HG02943 (cell line): ENCODE data around the gene LCE3C.
"Not testable (repeated sequence)": the region's sequence is repeated elsewhere in the genome, so short reads cannot be mapped to it uniquely, and the experiment has no call there.

Source experiments
- ATAC-seq: cut with Tn5 transposase; IDR thresholded peaks from one replicate; pipeline ENCODE4 v1.9.1; 2021; ENCODE audit warnings: mild to moderate bottlenecking, low read depth, moderate library complexity; ENCODE audit not compliant: unreplicated experiment

LCE3C gene, protein sequence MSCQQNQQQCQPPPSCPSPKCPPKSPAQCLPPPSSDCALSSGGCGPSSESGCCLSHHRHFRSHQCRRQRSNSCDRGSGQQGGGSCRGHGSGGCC

DNA sequence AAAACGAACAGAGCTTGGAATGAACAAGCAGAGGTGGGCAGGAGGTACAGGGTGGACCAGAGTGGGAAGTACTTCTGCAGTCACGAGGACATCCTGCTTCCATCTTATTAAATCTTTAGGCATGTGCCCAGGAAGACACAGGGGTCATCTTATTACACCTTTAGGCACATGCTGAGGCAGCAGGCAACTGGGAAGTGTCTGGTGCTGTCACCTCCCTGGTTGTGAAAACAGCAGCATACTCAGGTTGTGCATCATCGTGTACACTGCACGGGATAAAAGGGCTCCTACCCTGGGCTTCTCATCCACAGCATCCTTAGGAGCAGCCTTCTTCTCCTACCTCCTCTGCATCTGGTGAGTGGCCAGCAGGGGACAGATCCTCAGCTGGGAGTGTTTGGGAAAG, at the start of gene LCE3C:
LCE3C (plus strand) TSS at position 301 of the 400 bp plus-strand sequence. CDS start 498 bp downstream, outside the sequence.
- ATAC-seq = no peak

DNA sequence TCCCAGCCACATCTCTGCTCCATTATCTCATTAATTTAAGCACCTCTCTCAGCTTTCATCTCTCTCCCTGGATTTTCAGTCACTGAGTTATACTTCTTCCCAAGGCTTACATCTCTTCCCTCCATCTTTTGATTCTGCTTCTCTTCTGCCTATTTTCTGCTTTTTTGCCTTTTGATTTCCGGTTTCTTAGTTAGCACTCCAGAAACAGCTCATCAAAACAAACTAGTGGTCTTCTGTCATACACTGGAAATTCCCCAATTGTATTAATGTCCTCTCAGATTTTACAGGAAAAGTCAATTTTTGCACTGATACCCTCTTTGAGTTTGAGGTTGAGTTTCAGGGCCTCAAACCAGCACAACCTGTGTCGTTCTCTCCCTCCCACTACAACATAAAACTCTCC, 34.9 kb upstream of the LCE3C start:
- no peak for ATAC-seq

DNA sequence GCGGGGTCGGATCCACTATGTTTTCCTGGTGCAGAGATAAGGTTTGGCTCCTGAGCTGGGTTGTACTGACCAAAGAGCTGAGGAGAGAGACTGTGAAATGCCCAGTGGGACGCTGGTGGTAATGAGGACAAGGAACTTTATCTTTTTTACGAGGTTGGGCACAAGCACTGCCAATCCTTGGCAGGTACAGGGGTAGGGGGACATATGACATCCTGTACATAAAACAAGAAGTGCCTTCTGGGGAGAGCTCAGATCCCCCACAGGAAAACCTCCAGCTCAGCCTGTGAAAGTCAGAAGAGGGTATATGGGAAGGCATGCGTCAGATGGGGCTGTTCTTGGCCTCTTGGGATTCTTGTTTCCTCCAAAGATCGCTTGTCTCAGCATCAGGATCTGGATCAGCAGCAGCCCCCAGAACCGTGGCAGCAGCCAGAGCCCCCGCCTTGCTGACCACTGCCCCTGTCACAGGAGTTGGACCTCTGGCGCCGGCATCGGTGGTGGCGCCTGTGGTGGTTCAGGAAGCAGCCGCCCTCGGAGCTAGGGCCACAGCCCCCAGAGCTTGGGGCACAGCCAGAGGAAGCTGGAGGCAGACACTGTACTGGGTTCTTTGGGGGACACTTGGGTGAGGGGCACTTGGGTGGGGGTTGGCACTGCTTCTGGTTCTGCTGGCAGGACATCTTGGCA, 34.4 kb upstream of the LCE3C start:
- ATAC-seq = no peak

DNA sequence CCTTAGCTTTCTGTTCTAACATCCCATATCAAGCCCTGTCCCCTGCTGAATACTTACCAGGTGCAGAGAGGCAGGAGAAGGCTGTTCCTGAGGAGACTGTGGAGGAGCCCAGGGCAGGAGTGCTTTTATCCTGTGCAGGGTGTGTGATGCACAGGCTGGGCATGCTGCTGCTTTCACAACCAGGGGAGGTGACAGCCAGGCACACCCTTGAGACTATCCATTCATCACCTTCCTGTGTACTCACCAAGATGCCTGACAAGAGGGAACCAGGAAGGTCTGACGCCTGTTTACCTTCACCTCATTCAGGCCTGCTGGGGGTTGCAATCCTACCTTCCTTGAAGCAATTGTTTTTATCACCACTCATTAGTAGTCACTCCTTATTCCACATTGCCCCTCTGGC, 33.4 kb upstream of the LCE3C start, which contains the start of gene LCE3E:
LCE3E (minus strand) TSS at position 100 of the 400 bp plus-strand sequence. CDS start 572 bp downstream, outside the sequence.
- no peak for ATAC-seq

DNA sequence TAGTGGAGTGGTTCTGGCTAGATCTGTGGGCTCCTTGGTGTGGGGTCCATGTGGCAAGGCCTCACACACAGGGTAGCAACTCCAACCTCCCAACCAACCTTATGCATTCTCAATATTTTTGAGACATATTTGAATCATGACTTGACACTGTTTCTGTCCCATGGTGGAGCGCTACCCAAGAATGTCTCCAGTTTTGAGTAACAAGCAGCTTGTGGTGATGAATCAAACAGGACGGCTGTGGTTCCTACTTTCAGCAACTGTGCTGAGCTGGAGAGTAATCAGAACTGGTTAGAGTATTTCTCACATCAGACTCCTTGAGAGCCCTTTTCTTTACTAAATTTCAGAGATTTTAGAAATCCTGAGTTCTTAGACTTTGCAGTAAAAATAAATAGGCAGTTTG, 22.9 kb upstream of the LCE3C start:
- no peak for ATAC-seq

DNA sequence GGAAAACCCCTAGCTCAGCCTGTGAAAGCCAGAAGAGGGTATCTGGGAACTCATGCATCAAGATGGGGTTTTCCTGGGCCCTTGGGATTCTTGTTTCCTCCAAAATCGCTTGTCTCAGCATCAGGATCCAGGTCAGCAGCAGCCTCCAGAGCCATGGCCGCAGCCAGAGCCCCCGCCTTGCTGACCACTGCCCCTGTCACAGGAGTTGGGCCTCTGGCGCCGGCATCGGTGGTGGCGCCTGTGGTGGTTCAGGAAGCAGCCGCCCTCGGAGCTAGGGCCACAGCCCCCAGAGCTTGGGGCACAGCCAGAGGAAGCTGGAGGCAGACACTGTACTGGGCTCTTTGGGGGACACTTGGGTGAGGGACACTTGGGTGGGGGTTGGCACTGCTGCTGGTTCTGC, 20.5 kb upstream of the LCE3C start:
- not testable (repeated sequence) for ATAC-seq

DNA sequence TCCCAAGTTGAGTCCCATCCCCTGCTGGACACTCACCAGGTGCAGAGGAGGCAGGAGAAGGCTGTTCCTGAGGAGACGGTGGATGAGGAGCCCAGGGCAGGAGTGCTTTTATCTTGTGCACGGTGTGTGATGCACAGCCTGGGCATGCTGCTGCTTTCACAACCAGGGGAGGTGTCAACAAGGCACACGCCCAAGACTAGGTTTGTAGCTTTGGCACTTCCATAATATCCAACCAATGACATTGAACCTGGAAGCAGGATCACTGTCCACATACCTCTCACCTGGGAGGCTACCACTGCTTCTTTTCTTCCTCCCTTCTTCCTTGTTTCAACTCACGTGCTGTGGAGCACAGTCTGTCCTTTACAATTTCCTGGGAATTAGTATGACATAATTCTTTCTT, 19.6 kb upstream of the LCE3C start, which contains the start of gene LCE3D:
LCE3D (minus strand) TSS at position 84 of the 400 bp plus-strand sequence. CDS start 580 bp downstream, outside the sequence.
- ATAC-seq = no peak

DNA sequence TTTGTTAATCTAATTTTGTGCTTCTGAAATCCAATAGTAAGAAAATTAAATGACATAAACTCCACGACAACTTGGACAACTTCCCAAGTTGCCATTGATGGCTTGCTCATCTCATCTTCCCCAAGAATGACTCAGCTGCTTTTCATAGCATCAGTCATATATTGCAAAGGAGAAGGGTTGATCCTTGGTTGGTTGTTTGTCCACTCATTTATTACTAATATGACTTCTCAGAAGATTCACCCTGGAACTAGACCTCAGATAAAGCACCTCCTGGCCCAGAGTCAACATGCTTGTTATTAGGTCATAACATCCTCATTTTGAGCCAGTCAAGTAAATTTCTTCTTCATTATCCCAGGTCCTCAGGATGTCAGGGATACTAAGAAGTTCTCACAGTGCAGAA, 17.4 kb upstream of the LCE3C start:
- no peak for ATAC-seq

DNA sequence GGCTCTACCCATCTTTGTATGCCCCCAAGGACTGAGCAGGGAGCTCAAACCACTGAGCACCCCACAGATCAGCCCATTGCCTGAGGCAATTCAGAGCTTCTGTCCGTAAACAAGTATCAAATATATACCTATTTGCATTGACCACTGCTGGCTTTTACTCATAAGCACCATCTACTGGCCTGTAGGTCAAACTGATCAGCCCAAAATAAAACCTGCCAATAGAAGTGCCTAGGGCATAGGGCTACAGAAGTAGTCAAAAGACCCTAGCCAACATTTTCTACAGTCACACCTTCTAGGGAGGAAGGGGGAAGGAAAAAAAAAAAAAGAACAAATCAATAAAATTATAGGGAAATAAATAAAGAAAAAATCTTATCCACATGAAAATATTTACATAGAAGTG, 14.4 kb upstream of the LCE3C start:
- no peak for ATAC-seq

DNA sequence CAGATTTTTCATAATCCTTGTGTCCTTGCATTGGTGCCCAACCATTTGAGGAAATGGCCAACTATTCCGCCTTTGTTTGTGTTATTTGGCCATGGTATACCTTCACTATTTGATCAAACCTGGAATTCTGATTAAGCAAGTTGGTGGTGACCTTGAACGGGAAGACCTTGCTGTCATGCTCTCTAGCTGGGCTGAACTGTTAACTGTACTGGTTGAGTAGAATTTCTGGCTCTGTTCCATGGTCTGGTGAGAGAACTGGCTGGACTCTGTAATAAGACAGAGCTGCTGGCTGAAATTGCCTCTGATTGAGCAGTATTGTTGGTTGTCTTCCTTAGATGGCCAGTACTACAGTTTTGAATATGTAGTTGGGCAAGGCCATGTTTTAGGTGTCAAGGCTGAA, 3.0 kb upstream of the LCE3C start:
- ATAC-seq = no peak

DNA sequence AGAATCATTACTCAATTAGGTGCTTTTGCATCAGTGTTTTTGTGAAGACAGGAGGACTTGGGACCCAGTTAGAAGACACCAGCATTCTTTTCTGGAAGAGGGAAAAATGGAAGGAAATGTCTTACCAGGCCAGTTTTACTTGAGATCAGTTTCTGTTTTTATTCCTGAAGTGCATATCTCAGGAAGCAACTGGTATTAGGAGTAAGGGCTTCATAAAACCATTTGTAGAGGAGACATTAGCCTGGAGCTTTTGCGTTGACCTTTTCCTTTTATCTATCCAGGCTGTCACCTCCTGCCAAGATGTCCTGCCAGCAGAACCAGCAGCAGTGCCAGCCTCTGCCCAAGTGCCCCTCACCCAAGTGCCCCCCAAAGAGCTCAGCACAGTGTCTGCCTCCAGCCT, 13.5 kb downstream of the LCE3C start, which contains the start of gene LCE3B:
LCE3B (plus strand) TSS at position 301 of the 400 bp plus-strand sequence; CDS start at position 301, 0 bp downstream.
- ATAC-seq = no peak

DNA sequence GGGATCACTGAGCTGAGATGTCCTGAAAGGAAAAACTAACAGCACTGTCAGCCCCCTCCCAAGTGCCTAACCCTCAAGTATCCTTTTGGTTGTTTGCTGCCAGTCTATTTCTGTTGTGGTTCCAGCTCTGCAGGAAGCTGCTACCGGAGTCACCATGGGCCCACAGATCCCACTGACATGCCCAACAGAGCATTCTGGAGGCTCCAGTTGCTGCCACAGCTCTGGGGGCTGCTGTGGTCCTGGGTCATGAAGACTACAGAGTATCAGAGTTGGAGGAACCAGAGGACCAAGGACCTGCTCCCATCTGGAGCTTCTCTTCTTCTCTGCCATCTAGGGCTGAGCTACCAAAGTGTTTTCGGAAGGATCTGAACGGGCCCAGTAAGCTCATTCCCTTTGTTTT, 22.0 kb downstream of the LCE3C start:
- ATAC-seq = no peak

DNA sequence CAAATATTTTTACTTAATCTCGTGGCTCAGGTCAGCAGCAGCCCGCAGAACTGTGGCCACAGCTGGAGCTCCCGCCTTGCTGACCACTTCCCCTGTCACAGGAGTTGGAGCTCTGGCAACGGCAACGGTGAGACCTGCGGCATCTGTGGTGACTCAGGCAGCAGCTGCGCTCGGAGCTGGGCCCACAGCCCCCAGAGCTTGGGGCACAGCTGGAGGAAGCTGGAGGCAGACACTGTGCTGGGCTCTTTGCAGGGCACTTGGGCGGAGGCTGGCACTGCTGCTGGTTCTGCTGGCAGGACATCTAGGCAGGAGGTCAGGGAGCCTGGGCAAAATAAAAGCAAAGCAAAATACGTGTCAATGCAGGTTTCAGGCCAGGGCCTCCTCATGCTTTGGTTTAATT, 22.8 kb downstream of the LCE3C start, which contains the start of gene LCE3A:
LCE3A (minus strand) TSS at position 301 of the 400 bp plus-strand sequence; CDS start at position 301, 0 bp downstream.
- ATAC-seq = no peak

DNA sequence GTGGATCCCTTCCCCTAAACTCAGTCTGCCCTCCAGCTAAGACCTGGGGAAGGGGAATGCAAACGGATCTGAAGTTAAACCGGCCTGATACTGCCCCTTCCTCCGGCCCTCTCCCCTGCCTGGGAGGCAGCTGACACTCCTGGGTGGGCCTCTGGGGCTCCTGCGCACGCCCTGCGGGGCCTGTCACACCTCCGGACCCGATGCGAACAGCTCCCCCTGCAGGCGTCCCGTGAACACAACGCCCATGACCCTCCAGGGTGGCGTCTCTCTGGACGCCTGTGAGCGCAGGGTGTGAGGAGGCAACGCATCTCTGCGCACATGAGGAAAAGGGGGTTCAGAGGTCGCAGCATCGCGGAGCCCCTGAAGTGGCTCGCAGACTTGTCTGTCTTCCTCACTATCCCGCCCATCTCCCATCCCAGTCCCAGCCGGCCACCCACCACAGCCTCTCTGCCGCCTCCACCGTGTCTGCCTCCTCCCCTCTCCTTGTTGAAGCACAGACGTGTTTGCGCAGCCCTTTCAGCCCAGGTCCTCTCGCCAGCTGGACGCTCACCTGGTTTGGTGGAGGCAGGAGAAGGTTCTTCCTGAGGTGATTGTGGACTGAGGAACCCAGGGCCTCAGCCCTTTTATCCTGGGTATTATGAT, 23.3 kb downstream of the LCE3C start:
- no peak for ATAC-seq

DNA sequence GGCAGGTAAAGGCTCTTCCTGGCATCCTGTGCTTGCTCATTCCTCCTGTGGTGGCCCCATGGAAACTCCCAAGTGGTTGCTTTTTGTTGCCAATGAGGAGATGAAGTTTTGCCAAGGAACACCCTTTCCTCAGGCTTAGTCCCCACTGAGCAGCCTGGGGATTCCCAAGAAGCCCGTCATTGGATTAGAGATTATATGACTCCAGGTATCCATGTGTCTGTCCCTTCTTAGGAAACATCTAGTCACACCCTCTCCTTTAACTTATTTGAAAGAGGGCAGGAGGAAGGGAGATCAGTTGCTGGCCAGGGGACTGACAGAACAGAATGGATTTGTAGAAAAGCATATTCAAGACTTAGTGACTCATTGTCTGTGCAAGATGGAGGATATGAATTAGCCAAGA, 26.7 kb downstream of the LCE3C start:
- ATAC-seq = no peak

DNA sequence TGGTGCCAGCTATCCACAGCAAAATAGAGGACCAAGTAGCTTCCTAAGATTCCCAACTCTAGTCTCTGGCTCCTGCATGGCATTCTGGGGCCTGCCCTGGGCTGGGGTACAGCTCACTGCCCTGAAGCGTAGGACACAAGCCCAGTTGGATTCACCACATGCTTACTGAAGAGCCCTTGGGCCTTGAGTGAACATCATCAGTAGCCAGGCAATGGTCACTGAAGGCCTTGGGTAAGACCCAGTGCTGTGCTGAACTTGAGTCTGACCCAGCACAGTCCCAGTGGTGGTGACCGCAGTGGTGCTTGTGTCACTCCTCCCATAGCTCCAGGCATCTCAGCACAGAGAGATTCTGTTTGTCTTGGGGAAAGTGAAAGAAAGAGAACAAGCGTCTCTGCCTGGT, 30.6 kb downstream of the LCE3C start:
- ATAC-seq = no peak

DNA sequence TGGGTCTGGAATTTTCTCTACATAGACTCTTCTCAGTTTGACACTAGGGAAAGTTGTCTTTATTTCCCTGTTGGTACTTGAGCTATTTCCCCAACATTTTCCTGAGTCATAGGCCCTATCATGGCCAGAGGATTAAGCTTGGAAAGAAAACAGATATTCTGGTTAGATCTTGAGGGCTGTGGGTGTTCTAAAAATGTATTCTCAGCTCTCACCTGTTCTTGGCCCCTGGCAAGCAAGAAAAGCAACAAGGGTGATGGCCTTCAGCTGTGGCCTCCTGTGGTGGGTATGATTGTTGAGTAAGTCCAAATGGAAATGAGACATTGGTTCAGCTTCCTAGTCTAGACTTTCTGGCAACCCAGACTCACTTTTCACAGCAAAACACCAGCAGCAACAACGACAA, 40.3 kb downstream of the LCE3C start:
- ATAC-seq = no peak

DNA sequence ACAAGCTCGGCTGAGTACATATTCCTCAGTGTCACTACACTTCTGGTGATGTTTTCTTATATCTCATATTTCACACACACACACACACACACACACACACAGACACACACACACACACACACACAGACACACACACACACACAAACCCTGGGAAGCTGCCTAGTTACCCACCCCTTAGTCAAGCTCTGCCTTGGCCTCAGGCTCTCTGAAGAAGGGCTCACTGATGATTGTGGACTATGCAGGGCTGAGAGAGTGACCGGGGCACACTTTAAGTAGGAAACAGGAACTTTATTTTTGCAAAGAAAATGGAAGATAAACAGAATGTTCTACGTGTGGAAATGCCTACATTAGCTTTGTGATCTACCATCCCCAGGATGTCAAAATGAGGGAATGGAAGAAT, 43.9 kb downstream of the LCE3C start:
- ATAC-seq = no peak

DNA sequence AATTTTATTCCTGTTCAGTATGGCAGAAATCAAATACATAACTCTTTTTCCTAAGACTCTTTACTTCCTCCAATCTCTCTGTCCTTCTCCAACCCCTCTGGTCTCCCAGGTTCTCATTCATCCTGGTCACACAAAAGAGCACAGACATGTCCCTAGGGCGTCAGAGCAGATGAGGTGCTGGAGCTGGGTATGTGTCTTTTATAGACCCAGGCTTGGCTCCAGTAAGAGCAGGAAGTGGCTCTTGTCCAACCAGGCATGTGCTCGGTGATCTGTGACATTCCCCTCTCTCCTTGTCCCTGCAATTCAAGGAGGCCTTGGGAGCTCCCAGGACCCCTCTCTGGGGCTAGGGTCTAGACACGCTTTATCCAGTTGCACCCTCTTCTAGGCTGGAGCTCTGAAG, 45.1 kb downstream of the LCE3C start:
- no peak for ATAC-seq

DNA sequence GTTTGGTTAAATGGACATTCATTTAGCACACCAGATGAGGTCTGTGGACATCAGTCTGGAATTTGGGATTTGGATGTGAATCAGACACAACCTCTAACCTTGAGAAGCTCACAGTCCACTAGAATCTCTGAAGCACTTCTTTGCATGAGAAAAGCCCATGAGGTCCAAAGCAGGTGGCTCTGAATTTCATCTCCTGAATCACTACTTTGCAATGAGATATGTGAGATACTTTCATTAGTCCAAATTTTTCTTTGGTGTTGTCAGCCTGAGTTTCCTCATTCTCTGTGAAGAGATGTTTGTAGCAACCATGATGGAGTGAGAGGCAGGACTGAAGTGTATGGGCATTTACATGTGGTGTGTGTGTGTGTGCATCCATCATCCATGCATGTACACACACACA, 46.6 kb downstream of the LCE3C start:
- ATAC-seq = no peak
